CD4-positive, alpha-beta T cell treated with Interleukin-21 for 1 hour (primary cell): ENCODE measurements around the gene GNAS.
"Not testable (repeated sequence)": the region's sequence is repeated elsewhere in the genome, so short reads cannot be mapped to it uniquely, and the experiment has no call there.

ENCODE experiments used
- DNase-seq: peaks from one replicate; pipeline ENCODE4 v3.0.0-alpha.2; 2020

GNAS gene

GRCh38 chr20:58852543-58853271 is at the start of gene GNAS:
TSS of gene GNAS (plus strand) at chr20:58852716.
- DNase-seq = peak; percentile 57

- no peak for DNase-seq
These were observed 49.0 kb upstream of the GNAS start for GRCh38 chr20:58803533-58803932.

- no peak for DNase-seq
These were observed 44.7 kb upstream of the GNAS start for GRCh38 chr20:58807801-58808200.

- DNase-seq = no peak
These were observed 44.1 kb upstream of the GNAS start for GRCh38 chr20:58808271-58809046.

GRCh38 chr20:58810116-58810878 is 42.2 kb upstream of the GNAS start:
- DNase-seq = no peak

- no peak for DNase-seq
These were observed 41.7 kb upstream of the GNAS start for GRCh38 chr20:58810879-58811250.

- DNase-seq = no peak
These were observed 41.2 kb upstream of the GNAS start for GRCh38 chr20:58811334-58811733.

- DNase-seq = no peak
These were observed 39.1 kb upstream of the GNAS start for GRCh38 chr20:58813369-58813768.

- DNase-seq = no peak
These were observed 37.1 kb upstream of the GNAS start for GRCh38 chr20:58815448-58815847.

- no peak for DNase-seq
These were observed 36.5 kb upstream of the GNAS start for GRCh38 chr20:58816051-58816450.

- DNase-seq = no peak
These were observed 35.4 kb upstream of the GNAS start for GRCh38 chr20:58816957-58817651.

GRCh38 chr20:58817748-58818147 is 34.8 kb upstream of the GNAS start:
- no peak for DNase-seq

- DNase-seq = no peak
These were observed 33.8 kb upstream of the GNAS start for GRCh38 chr20:58818586-58819285.

- DNase-seq = no peak
These were observed 32.6 kb upstream of the GNAS start for GRCh38 chr20:58819921-58820320.

- DNase-seq = not testable (repeated sequence)
These were observed 32.0 kb upstream of the GNAS start for GRCh38 chr20:58820515-58820914.

GRCh38 chr20:58822149-58822548 is 30.4 kb upstream of the GNAS start:
- DNase-seq = no peak

- DNase-seq = no peak
These were observed 29.5 kb upstream of the GNAS start for GRCh38 chr20:58822748-58823730.

GRCh38 chr20:58824843-58825242 is 27.7 kb upstream of the GNAS start:
- no peak for DNase-seq

GRCh38 chr20:58825450-58825849 is 27.1 kb upstream of the GNAS start:
- DNase-seq = no peak

GRCh38 chr20:58826271-58826670 is 26.2 kb upstream of the GNAS start:
- DNase-seq = no peak

GRCh38 chr20:58828136-58828535 is 24.4 kb upstream of the GNAS start:
- no peak for DNase-seq
